Calu3 (cell line): Measurements from ENCODE around the gene ERC2. TPM values are rescaled to one million over a fixed set of nuclear protein-coding genes. Genes with fewer than 3 reads are reported as not detected.

ENCODE experiments used
- BruUV-seq: library from RNA; stranded (reverse); fragments of 400-500 nt; replicated peaks from 2 replicates; lab custom pipeline; 2021; lab: Mats Ljungman, UMichigan
- CTCF ChIA-PET: fragments of 300-600 bp; sonication (Branson Sonifier 250); formaldehyde crosslinking; loops from one replicate; lab custom pipeline; 2022; ENCODE audit warnings: antibody characterized with exemption; lab: Charles Lee
- DNase-seq: peaks from one replicate; pipeline ENCODE4 v3.0.0; 2022
- H3K27ac Mint-ChIP-seq: one replicate; pipeline ENCODE4 v1.8.0; 2022; ENCODE audit warnings: mixed read lengths; ENCODE audit not compliant: unreplicated experiment
- H3K27me3 Mint-ChIP-seq: one replicate; pipeline ENCODE4 v1.8.0; 2022; ENCODE audit warnings: mixed read lengths; ENCODE audit not compliant: unreplicated experiment
- H3K36me3 Mint-ChIP-seq: one replicate; pipeline ENCODE4 v1.8.0; 2022; ENCODE audit warnings: mild to moderate bottlenecking, moderate library complexity, mixed read lengths; ENCODE audit not compliant: insufficient read depth, unreplicated experiment
- H3K4me1 Mint-ChIP-seq: one replicate; pipeline ENCODE4 v1.8.0; 2022; ENCODE audit warnings: mild to moderate bottlenecking, low read depth, mixed read lengths; ENCODE audit not compliant: unreplicated experiment
- H3K4me3 Mint-ChIP-seq: one replicate; pipeline ENCODE4 v1.8.0; 2022; ENCODE audit warnings: mild to moderate bottlenecking, low read depth, moderate library complexity, mixed read lengths; ENCODE audit not compliant: unreplicated experiment
- H3K9me3 Mint-ChIP-seq: one replicate; pipeline ENCODE4 v1.8.0; 2022; ENCODE audit warnings: low read depth, mixed read lengths; ENCODE audit not compliant: unreplicated experiment
- intact Hi-C: fragments of 100-400 bp; cut with micrococcal nuclease; formaldehyde crosslinking; loops from one replicate; pipeline ENCODE4 v1.10.0; 2022; ENCODE audit not compliant: unreplicated experiment
- total RNA-seq: library from RNA; stranded (reverse); gene quantifications from 2 replicates; pipeline ENCODE4 v1.2.3, GENCODE V29; 2022
- TF ChIP-seq, protein P1 (sequence below): fragments of 200-600 bp; IDR thresholded peaks from one replicate; pipeline ENCODE4 v1.8.0; 2022; ENCODE audit warnings: antibody characterized with exemption; ENCODE audit not compliant: unreplicated experiment

ERC2 gene
- total RNA-seq, 1 experiment from 2014 or later = 0.73 TPM

DNA sequence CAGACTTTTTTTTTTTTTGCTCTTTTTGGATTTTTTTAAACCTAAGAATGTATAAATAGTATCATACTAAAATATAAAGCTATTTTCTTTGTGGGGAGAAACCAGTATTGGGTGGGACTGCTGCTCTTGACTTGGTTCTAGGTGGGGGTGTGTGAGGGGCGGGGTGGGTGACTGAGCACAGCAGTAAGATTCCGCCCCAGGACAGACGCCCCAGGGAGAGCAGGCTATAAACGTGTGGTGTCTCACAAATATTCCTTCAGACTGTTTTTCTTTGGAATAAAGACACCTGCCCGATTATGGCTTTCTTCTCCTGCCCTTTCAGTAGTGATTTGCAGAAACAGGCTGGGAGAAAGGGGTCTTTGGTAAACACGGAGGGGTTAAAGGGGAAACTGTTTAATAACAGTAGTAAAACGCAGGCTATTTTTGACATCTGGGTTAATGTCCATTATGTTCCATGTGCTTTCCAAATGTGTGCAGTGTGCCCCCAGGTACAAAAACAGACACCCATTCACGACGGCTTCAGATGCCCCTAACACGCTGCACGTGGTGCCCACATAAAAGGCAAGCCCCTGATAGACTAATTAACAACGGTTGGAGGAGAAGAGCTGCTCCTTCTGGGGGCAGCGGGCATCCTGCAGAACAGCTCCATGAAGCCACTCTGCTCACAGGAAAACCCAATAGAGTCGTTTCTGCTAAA is 952.6 kb downstream of the ERC2 start:
- Mint-ChIP-seq H3K4me1 (no peaks in the 10 kb centered on the region), H3K27me3 (peaks cover 12% of the 10 kb centered on the region), H3K9me3 (peaks cover 3% of the 10 kb centered on the region), H3K27ac (no peak overlapping the region), H3K36me3 (no peaks in the 10 kb centered on the region), H3K4me3 (no peak overlapping the region)
- intact Hi-C loops = no loop called here
- TF ChIP-seq, protein P1, sequence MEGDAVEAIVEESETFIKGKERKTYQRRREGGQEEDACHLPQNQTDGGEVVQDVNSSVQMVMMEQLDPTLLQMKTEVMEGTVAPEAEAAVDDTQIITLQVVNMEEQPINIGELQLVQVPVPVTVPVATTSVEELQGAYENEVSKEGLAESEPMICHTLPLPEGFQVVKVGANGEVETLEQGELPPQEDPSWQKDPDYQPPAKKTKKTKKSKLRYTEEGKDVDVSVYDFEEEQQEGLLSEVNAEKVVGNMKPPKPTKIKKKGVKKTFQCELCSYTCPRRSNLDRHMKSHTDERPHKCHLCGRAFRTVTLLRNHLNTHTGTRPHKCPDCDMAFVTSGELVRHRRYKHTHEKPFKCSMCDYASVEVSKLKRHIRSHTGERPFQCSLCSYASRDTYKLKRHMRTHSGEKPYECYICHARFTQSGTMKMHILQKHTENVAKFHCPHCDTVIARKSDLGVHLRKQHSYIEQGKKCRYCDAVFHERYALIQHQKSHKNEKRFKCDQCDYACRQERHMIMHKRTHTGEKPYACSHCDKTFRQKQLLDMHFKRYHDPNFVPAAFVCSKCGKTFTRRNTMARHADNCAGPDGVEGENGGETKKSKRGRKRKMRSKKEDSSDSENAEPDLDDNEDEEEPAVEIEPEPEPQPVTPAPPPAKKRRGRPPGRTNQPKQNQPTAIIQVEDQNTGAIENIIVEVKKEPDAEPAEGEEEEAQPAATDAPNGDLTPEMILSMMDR = no peak
- BruUV-seq = no TSS peak
- CTCF ChIA-PET = interaction anchor here (0.6 kb wide), 1 partner anchor 685 kb away, joined by 8 read pairs; no protein-coding TSS in a partner anchor
- DNase-seq = no peak

GRCh38 chr3:55514962-55515361 is 953.3 kb downstream of the ERC2 start:
- intact Hi-C loops = no loop called here
- Mint-ChIP-seq H3K9me3 (peaks cover 3% of the 10 kb centered on the region), H3K4me3 (no peak overlapping the region), H3K27ac (no peak overlapping the region), H3K27me3 (peaks cover 12% of the 10 kb centered on the region), H3K4me1 (no peaks in the 10 kb centered on the region), H3K36me3 (no peaks in the 10 kb centered on the region)
- TF ChIP-seq, protein P1 = no peak
- CTCF ChIA-PET = interaction anchor here (0.6 kb wide), 1 partner anchor 9 kb away, joined by 5 read pairs; no protein-coding TSS in a partner anchor
- DNase-seq = no peak
- BruUV-seq = no TSS peak

DNA sequence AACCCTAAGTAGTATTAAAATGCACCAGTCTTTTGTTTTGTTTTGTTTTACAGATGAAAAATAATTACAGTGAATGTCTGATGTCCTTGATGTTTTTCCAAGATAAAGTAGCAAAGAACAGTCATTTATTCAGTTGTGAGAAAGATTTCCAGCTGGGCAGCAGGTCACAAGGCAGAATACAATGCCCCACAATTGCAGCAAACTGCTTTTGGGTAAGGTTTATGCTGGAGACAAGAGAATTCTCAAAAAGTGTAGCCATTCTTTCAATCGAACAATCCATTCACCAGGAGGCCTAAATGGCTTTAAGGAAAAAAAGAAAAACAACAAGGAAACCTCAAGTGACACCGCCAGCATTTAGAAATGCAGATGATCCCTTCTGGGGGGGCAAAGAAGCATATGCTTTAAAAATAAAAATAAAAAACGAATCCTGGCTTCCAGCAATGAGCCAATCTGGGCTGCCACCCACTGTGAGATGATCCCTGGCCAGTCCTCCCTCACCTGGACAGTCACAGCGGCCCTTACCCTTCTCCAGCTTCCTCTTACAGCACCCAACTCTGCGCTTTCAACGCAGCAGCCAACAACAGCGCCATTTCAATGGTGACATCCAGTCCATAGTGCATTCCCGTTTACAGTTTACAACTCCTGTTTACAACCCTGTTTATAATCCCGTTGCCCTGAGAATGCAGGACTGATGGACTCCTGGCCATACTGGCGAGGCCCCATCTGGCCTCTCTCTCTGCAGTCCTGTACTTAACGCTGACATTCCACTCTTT is 955.5 kb downstream of the ERC2 start:
- Mint-ChIP-seq H3K4me1 (no peaks in the 10 kb centered on the region), H3K27ac (no peak overlapping the region), H3K36me3 (no peaks in the 10 kb centered on the region), H3K4me3 (no peak overlapping the region), H3K9me3 (peaks cover 3% of the 10 kb centered on the region), H3K27me3 (peaks cover 12% of the 10 kb centered on the region)
- TF ChIP-seq, protein P1 = no peak
- no peak for DNase-seq
- intact Hi-C loops = no loop called here
- CTCF ChIA-PET = no interaction called here
- BruUV-seq = no TSS peak

- Mint-ChIP-seq H3K4me1 (no peaks in the 10 kb centered on the region), H3K36me3 (no peaks in the 10 kb centered on the region), H3K4me3 (no peak overlapping the region), H3K27me3 (peaks cover 12% of the 10 kb centered on the region), H3K9me3 (peaks cover 3% of the 10 kb centered on the region), H3K27ac (no peak overlapping the region)
- DNase-seq = no peak
- no TSS peak for BruUV-seq
- CTCF ChIA-PET = no interaction called here
- TF ChIP-seq, protein P1 = no peak
- intact Hi-C loops = no loop called here
Observed at GRCh38 chr3:55511895-55512570, 956.2 kb downstream of the ERC2 start.
